Neural cell (in vitro differentiated cells): ENCODE data around the gene TUBA3D. TPM values are rescaled to one million over a fixed set of nuclear protein-coding genes. Genes with fewer than 3 reads are reported as not detected.

Source experiments
- polyA plus RNA-seq: library from polyadenylated mRNA; depleted of rRNA; stranded (reverse); fragments of >200 nt; gene quantifications from 2 replicates; pipeline ENCODE4 v1.2.3, GENCODE V29; 2014

Gene TUBA3D
- polyA plus RNA-seq, 1 donor from 2014 or later = not detected

Other genes with a start within 250 kb of the TUBA3D start
- gene RAB6D, start 112.0 kb upstream of the TUBA3D start, polyA plus RNA-seq = 0.63 and 0.68 TPM in 2 replicates
- gene MZT2A, start 16.3 kb downstream of the TUBA3D start, polyA plus RNA-seq = 146 and 163 TPM in 2 replicates
- 34.4 and 38.2 TPM in 2 replicates for gene CCDC74A, start 51.8 kb downstream of the TUBA3D start, polyA plus RNA-seq